SK-N-SH (cell line): ENCODE results near the gene FRMD1. TPM values are rescaled to one million over a fixed set of nuclear protein-coding genes. Genes with fewer than 3 reads are reported as not detected.

ENCODE experiments used
- CTCF ChIA-PET: fragments of 300-600, 350-600 bp; formaldehyde crosslinking; extraction: SDS; loops from one replicate; lab custom pipeline; 2021; lab: Yijun Ruan, JAX
- POLR2A ChIA-PET: fragments of 350-600 bp; sonication (Branson Sonifier 250); formaldehyde crosslinking; extraction: SDS; loops from one replicate; lab custom pipeline; 2020; ENCODE audit warnings: antibody characterized with exemption, inconsistent platforms; lab: Yijun Ruan, JAX
- DNase-seq: peaks from one replicate; pipeline ENCODE4 v3.0.0; 2012
- H2AFZ ChIP-seq: fragments of 200-600 bp; sonication (generic); 2 replicates; pipeline ENCODE4 v1.8.1; 2016; ENCODE audit warnings: antibody characterized with exemption, mild to moderate bottlenecking, low read depth
- H3F3A ChIP-seq: fragments of 200-600 bp; sonication (generic); replicated peaks from 2 replicates; pipeline ENCODE3; 2016; ENCODE audit warnings: antibody characterized with exemption, mild to moderate bottlenecking; ENCODE audit not compliant: insufficient read depth
- H3K27ac ChIP-seq, 2 experiments: fragments of 200-500 bp in 1 of 2; fragments of 200-600 bp in 1 of 2; sonication (Bioruptor generic) in 1 of 2; sonication (generic), shearing (Covaris generic) in 1 of 2; 2 replicates each; pipeline versions ENCODE4 v1.5.1 to v1.6.1; 2014 to 2016; ENCODE audit warnings: low read depth in 2 of 2, inconsistent platforms in 1 of 2, low read length in 1 of 2, mild to moderate bottlenecking in 1 of 2, mixed read lengths in 1 of 2
- H3K27me3 ChIP-seq: fragments of 200-600 bp; sonication (generic), shearing (Covaris generic); 2 replicates; pipeline ENCODE4 v1.6.1; 2016; ENCODE audit warnings: mixed run types; ENCODE audit not compliant: insufficient read depth
- H3K36me3 ChIP-seq, 2 experiments: fragments of 200-500 bp in 1 of 2; fragments of 200-600 bp in 1 of 2; sonication (Bioruptor generic) in 1 of 2; sonication (generic) in 1 of 2; replicated peaks in 1 of 2; 2 replicates each; pipeline versions ENCODE3 to v1.5.1; 2014 to 2016; ENCODE audit warnings: low read length in 1 of 2, mild to moderate bottlenecking in 1 of 2; ENCODE audit not compliant: insufficient read depth in 2 of 2, control insufficient read depth in 1 of 2
- H3K4me1 ChIP-seq, 2 experiments: fragments of 200-500 bp in 1 of 2; fragments of 200-600 bp in 1 of 2; sonication (Bioruptor generic) in 1 of 2; sonication (generic), shearing (Covaris generic) in 1 of 2; 2 replicates each; pipeline versions ENCODE4 v1.5.1 to v1.6.1; 2014 to 2016; ENCODE audit warnings: low read depth in 1 of 2, low read length in 1 of 2, mixed run types in 1 of 2; ENCODE audit not compliant: insufficient read depth in 2 of 2, control insufficient read depth in 1 of 2
- H3K4me2 ChIP-seq: fragments of 200-600 bp; sonication (generic), shearing (Covaris generic); 2 replicates; pipeline ENCODE4 v1.6.1; 2017; ENCODE audit warnings: mixed run types
- H3K4me3 ChIP-seq, 2 experiments: fragments of 200-500 bp in 1 of 2; fragments of 200-600 bp in 1 of 2; sonication (Bioruptor generic) in 1 of 2; sonication (generic), shearing (Covaris generic) in 1 of 2; 2 replicates each; pipeline versions ENCODE4 v1.5.1 to v1.8.1; 2014 to 2016; ENCODE audit warnings: low read depth in 2 of 2, inconsistent platforms in 1 of 2, low read length in 1 of 2, mild to moderate bottlenecking in 1 of 2, mixed read lengths in 1 of 2, moderate library complexity in 1 of 2
- H3K79me2 ChIP-seq: fragments of 200-600 bp; sonication (generic); 2 replicates; pipeline ENCODE4 v1.8.1; 2017; ENCODE audit warnings: mild to moderate bottlenecking; ENCODE audit not compliant: insufficient read depth
- H3K9ac ChIP-seq: fragments of 200-600 bp; sonication (generic); 2 replicates; pipeline ENCODE4 v1.6.1; 2017; ENCODE audit warnings: mixed run types
- H3K9me2 ChIP-seq: fragments of 200-600 bp; sonication (generic); 2 replicates; pipeline ENCODE4 v1.6.1; 2017; ENCODE audit warnings: mixed run types
- H3K9me3 ChIP-seq: fragments of 200-600 bp; sonication (generic); 2 replicates; pipeline ENCODE4 v1.6.1; 2017; ENCODE audit warnings: mixed run types, mild to moderate bottlenecking, moderate library complexity
- H4K20me1 ChIP-seq: fragments of 200-600 bp; sonication (generic); 2 replicates; pipeline ENCODE4 v1.6.1; 2017; ENCODE audit warnings: mild to moderate bottlenecking, mixed run types; ENCODE audit not compliant: insufficient read depth
- CHD2 ChIP-seq: fragments of 150-350 bp; IDR thresholded peaks from 2 replicates; pipeline ENCODE4 v1.6.1; 2018; ENCODE audit warnings: low read length; ENCODE audit not compliant: partially characterized antibody
- CTCF ChIP-seq: fragments of 200-600 bp; sonication (generic); IDR thresholded peaks from 2 replicates; pipeline ENCODE4 v1.6.1; 2017; ENCODE audit warnings: antibody characterized with exemption, mild to moderate bottlenecking, moderate library complexity
- EP300 ChIP-seq, 2 experiments: IDR thresholded peaks; 2 replicates each; pipeline versions ENCODE4 v1.4.0 to v1.6.1; 2012; ENCODE audit warnings: borderline replicate concordance in 1 of 2, low read depth in 1 of 2, low read length in 1 of 2
- FOSL2 ChIP-seq: IDR thresholded peaks from 2 replicates; pipeline ENCODE4 v1.4.0; 2012; ENCODE audit warnings: low read depth, mild to moderate bottlenecking, moderate library complexity, borderline replicate concordance
- FOXJ3 ChIP-seq: sonication (generic); formaldehyde crosslinking; IDR thresholded peaks from 2 replicates; pipeline ENCODE4 v1.5.1; 2020; ENCODE audit warnings: mild to moderate bottlenecking, missing genetic modification reagents
- GATA2 ChIP-seq: sonication (generic); formaldehyde crosslinking; IDR thresholded peaks from 2 replicates; pipeline ENCODE4 v1.5.0; 2020; ENCODE audit warnings: mild to moderate bottlenecking, missing genetic modification reagents
- IRF3 ChIP-seq: fragments of 150-350 bp; IDR thresholded peaks from 2 replicates; pipeline ENCODE4 v1.6.1; 2016; ENCODE audit warnings: mild to moderate bottlenecking, low read depth, low read length
- JUND ChIP-seq: IDR thresholded peaks from 2 replicates; pipeline ENCODE4 v1.4.0; 2012
- MAX ChIP-seq: IDR thresholded peaks from 2 replicates; pipeline ENCODE4 v1.4.0; 2012; ENCODE audit warnings: low read depth
- MEF2A ChIP-seq: IDR thresholded peaks from 2 replicates; pipeline ENCODE4 v1.4.0; 2012; ENCODE audit warnings: low read depth, borderline replicate concordance
- NFIC ChIP-seq: IDR thresholded peaks from 2 replicates; pipeline ENCODE4 v1.4.0; 2012; ENCODE audit warnings: borderline replicate concordance
- NRF1 ChIP-seq: IDR thresholded peaks from 2 replicates; pipeline ENCODE4 v1.6.1; 2012; ENCODE audit warnings: low read depth, mild to moderate bottlenecking, low read length
- POLR2AphosphoS5 ChIP-seq: IDR thresholded peaks from 2 replicates; pipeline ENCODE4 v1.6.1; 2012; ENCODE audit warnings: low read depth, low read length
- SIN3A ChIP-seq: IDR thresholded peaks from 2 replicates; pipeline ENCODE4 v1.6.1; 2012; ENCODE audit warnings: low read depth, mild to moderate bottlenecking, low read length, moderate library complexity, borderline replicate concordance
- TAF1 ChIP-seq: IDR thresholded peaks from 2 replicates; pipeline ENCODE4 v1.6.1; 2012; ENCODE audit warnings: low read depth, mild to moderate bottlenecking, low read length, moderate library complexity, borderline replicate concordance
- TEAD4 ChIP-seq: IDR thresholded peaks from 2 replicates; pipeline ENCODE4 v1.4.0; 2012; ENCODE audit warnings: mild to moderate bottlenecking, borderline replicate concordance; ENCODE audit not compliant: insufficient read depth
- USF1 ChIP-seq: IDR thresholded peaks from 2 replicates; pipeline ENCODE4 v1.4.0; 2012; ENCODE audit warnings: low read depth, borderline replicate concordance
- ZBTB33 ChIP-seq: IDR thresholded peaks from 2 replicates; pipeline ENCODE4 v1.4.0; 2012; ENCODE audit warnings: low read depth, borderline replicate concordance
- WGBS: methylation state at CpG from one replicate; pipeline ENCODE4 v1.1.6; 2017; ENCODE audit warnings: low lambda C conversion rate; 5-methylcytosine and 5-hydroxymethylcytosine counted together
- polyA plus RNA-seq, 3 experiments: library from polyadenylated mRNA; depleted of rRNA; stranded (reverse); fragments of >200 nt; gene quantifications; 2 replicates each; pipeline ENCODE4 v1.2.3, GENCODE V29; 2012

FRMD1 gene
- polyA plus RNA-seq, 1 of the 3 experiments (the other 2 are of a cell fraction), result not detected

GRCh38 chr6:168043848-168044415, 35.1 kb downstream of the FRMD1 start:
- H3K9ac ChIP-seq, result no peak overlapping the region
- H3K4me2 ChIP-seq, result no peak overlapping the region
- TF ChIP-seq GATA2, result no peak
- TF ChIP-seq SIN3A, result no peak
- TF ChIP-seq FOSL2, result no peak
- TF ChIP-seq NRF1, result no peak
- TF ChIP-seq POLR2AphosphoS5, result no peak
- no peak for TF ChIP-seq MEF2A
- no peak for TF ChIP-seq FOXJ3 (CRISPR knock-in tag)
- no peak for TF ChIP-seq ZBTB33
- TF ChIP-seq IRF3, result no peak
- no peak for TF ChIP-seq CTCF
- H3K4me3 ChIP-seq, result no peak overlapping the region
- no peaks in the 10 kb centered on the region for H3K9me2 ChIP-seq
- H3K27ac ChIP-seq, result no peak overlapping the region
- H3K79me2 ChIP-seq, result no peaks in the 10 kb centered on the region
- no peak overlapping the region for H2AFZ ChIP-seq
- H3K4me1 ChIP-seq, result peaks cover 0 to 10% of the 10 kb centered on the region in 2 experiments; a peak in 1 of 4 replicates
- H3F3A ChIP-seq, result no peaks in the 10 kb centered on the region
- WGBS, result 56% methylated on average over 7 of the region's 21 CpGs
- no peaks in the 10 kb centered on the region for H4K20me1 ChIP-seq
- ChIA-PET CTCF (interaction anchor here (1.0 to 2.6 kb wide), 2 partner anchors 16 to 80 kb away, joined by 4 to 11 read pairs; no protein-coding TSS in a partner anchor), POLR2A (no interaction called here)
- no peak for DNase-seq
- no peaks in the 10 kb centered on the region for H3K27me3 ChIP-seq
- no peaks in the 10 kb centered on the region for H3K36me3 ChIP-seq
- H3K9me3 ChIP-seq, result no peaks in the 10 kb centered on the region

GRCh38 chr6:168043193-168043847, 35.7 kb downstream of the FRMD1 start:
- ChIA-PET CTCF (no interaction called here), POLR2A (no interaction called here)
- WGBS, result 43% methylated on average over 5 of the region's 17 CpGs
- Histone ChIP-seq H2AFZ (no peak overlapping the region), H3K27me3 (no peaks in the 10 kb centered on the region), H3F3A (no peaks in the 10 kb centered on the region), H4K20me1 (no peaks in the 10 kb centered on the region), H3K4me2 (no peak overlapping the region), H3K9ac (no peak overlapping the region), H3K27ac (no peak overlapping the region), H3K36me3 (no peaks in the 10 kb centered on the region), H3K79me2 (no peaks in the 10 kb centered on the region), H3K9me2 (no peaks in the 10 kb centered on the region), H3K9me3 (no peaks in the 10 kb centered on the region), H3K4me3 (no peak overlapping the region), H3K4me1 (peaks cover 0 to 10% of the 10 kb centered on the region in 2 experiments; a peak in 1 of 4 replicates)
- no peak for DNase-seq
- TF ChIP-seq NFIC, result no peak
- TF ChIP-seq JUND, result no peak
- TF ChIP-seq MAX, result no peak
- TF ChIP-seq USF1, result no peak
- no peak for TF ChIP-seq CHD2
- TF ChIP-seq CTCF, result no peak
- no peak for TF ChIP-seq EP300 (IDR thresholded peaks at IDR 0.05; ENCODE audit: borderline replicate concordance in 1 of 2, low read depth in 1 of 2, low read length in 1 of 2)
- TF ChIP-seq FOSL2, result no peak
- TF ChIP-seq TEAD4, result no peak
- no peak for TF ChIP-seq TAF1
